Measurements from ENCODE around the gene WAS.
A peak's percentile ranks its signal among the peaks of the same experiment; 100 is the strongest.
"Not testable (repeated sequence)": the region's sequence is repeated elsewhere in the genome, so short reads cannot be mapped to it uniquely, and the experiment has no call there.

Gene WAS

GRCh38 chrX:48683411-48683982, at the start of gene WAS:
Gene WAS, plus strand, starts transcription at chrX:48683799. Its CDS starts 55 bp downstream, at chrX:48683854.
- DNase-seq = peak; percentile 61

GRCh38 chrX:48636301-48636700, 47.3 kb upstream of the WAS start:
- DNase-seq = no peak

DNA sequence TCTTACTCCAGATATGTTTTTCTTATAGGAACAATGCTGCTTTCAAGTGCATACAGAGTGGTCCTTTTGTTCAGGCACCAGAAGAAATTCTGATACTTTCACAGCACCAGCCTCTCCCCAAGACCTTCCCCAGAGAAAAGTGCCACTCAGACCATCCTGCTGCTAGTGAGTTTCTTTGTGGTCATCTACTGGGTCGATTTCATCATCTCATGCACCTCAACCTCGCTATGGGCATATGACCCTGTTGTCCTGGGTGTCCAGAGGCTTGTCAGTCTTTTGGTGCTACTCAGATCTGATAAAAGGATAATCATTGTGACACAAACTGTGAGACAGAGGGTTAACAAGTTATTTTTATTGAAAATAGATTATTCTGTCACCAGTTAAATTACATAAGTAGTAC, 46.8 kb upstream of the WAS start:
- no peak for DNase-seq

DNA sequence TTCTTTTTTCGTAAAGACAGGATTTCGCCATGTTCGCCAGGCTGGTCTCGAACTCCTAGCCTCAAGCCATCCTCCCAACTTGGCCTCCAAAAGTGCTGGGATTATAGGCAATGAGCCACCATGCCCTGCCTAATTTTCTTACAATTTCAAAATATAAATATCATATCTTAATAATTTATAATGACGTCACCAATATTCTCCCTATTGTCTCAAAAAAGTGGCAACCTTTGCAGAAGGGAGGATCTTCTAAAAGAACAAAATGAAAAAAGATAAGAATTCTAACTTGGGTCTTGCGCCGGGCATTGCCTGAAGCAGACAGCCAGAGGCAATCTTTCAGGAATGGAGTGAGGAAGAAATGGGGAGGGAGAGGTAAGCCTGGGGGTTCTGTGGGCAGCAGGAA, 37.9 kb upstream of the WAS start:
- DNase-seq = no peak

- peak; percentile 55 for DNase-seq
These were observed 35.3 kb upstream of the WAS start for GRCh38 chrX:48648336-48648751.

- DNase-seq = no peak
These were observed 34.5 kb upstream of the WAS start for GRCh38 chrX:48649102-48649501.

DNA sequence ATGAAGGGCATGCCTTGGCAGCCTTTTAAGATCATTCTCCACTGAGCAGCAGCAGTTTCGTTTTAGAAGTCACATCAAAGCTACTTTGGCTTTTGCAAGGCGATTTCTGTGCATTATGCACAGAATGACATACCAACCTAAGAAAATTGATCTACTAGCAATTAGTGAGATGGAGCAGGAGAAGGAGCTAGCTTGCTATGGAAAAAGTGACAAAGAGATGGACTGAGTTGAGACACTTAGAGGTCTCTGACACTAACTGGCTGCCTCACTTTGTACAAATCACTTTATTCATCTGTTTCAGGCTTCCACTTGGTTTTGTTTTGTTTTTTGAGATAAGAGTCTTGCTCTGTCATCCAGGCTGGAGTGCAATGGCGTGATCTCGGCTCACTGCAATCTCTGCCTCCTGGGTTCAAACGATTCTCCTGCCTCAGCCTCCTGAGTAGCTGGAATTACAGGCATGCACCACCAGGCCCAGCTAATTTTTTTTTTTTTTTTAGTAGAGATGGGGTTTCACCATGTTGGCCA, 31.5 kb upstream of the WAS start:
- not testable (repeated sequence) for DNase-seq

DNA sequence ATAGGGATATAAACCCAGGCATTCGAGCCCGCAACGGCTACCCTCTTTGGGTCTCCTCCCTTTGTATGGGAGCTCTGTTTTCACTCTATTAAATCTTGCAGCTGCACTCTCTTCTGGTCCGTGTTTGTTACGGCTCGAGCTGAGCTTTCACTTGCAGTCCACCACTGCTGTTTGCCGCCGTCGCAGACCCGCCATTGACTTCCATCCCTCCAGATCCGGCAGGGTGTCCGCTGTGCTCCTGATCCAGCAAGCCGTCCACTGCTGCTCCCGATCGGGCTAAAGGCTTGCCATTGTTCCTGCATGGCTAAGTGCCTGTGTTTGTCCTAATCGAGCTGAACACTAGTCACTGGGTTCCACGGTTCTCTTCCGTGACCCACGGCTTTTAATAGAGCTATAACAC, 28.9 kb upstream of the WAS start:
- DNase-seq = not testable (repeated sequence)

GRCh38 chrX:48659686-48660085, 23.9 kb upstream of the WAS start:
- DNase-seq = not testable (repeated sequence)

GRCh38 chrX:48663241-48663640, 20.4 kb upstream of the WAS start:
- no peak for DNase-seq

- no peak for DNase-seq
These were observed 19.4 kb upstream of the WAS start for GRCh38 chrX:48664156-48664555.

GRCh38 chrX:48665991-48666390, 17.6 kb upstream of the WAS start:
- DNase-seq = no peak

GRCh38 chrX:48666649-48667048, 16.9 kb upstream of the WAS start:
- DNase-seq = no peak

GRCh38 chrX:48667509-48667908, 16.1 kb upstream of the WAS start:
- DNase-seq = no peak

DNA sequence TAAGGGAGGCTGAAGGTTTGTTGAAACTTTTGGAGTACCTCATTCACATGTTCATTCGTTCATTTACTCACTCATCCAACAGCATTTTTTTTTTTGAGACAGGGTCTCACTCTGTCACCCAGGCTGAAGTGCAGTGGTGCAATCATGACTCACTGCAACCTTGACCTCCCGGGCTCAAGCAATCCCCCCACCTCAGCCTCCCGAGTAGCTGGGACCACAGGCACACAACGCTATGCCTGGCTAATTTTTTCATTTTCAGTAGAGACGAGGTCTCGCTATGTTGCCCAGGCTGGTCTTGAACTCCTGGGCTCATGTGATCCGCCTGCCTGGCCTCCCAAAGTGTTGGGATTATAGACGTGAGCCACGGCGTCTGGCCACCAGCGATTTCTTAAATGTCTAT, 15.4 kb upstream of the WAS start:
- DNase-seq = not testable (repeated sequence)

- DNase-seq = peak; percentile 91
These were observed 7.3 kb upstream of the WAS start for GRCh38 chrX:48676106-48676892.

GRCh38 chrX:48676893-48677270, 6.7 kb upstream of the WAS start:
- peak; percentile 27 for DNase-seq

- DNase-seq = no peak
These were observed 6.1 kb upstream of the WAS start for GRCh38 chrX:48677516-48677915.

DNA sequence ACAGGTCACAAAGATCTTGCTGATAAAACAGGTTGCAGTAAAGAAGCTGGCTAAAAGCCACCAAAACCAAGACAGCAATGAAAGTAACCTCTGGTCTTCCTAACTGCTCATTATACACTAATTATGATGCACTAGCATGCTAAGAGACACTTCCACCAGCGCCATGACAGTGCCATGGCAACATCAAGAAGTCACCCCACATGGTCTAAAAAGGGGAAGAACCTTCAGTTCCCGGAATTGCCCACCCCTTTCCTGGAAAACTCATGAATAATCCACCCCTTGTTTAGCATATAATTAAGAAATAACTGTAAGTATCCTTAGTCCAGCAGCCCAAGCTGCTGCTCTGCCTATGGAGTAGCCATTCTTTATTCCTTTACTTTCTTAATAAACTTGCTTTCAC, 3.1 kb upstream of the WAS start:
- not testable (repeated sequence) for DNase-seq

DNA sequence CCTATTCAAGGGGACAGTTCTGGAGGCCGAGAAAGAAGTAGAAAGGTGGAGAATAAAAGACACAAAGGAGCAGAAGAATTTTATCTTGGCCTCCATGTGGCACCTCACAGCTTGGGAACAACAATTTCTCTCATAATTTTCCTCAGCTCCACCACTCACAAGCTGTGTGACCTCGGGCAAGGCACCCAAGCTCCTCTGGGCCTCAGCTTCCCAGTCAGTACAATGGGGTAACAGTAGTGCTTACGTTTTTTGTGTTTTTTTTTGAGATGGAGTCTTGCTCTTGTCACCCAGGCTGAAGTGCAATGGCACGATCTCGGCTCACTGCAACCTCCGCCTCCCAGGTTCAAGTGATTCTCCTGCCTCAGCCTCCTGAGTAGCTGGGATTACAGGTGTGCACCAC, 2.7 kb upstream of the WAS start:
- DNase-seq = not testable (repeated sequence)

GRCh38 chrX:48681539-48682183, 1.9 kb upstream of the WAS start:
- DNase-seq = no peak

GRCh38 chrX:48682795-48683194, 804 bp upstream of the WAS start:
- not testable (repeated sequence) for DNase-seq

- DNase-seq = no peak
These were observed 535 bp downstream of the WAS start for GRCh38 chrX:48684134-48684533.

GRCh38 chrX:48685416-48685815, 1.8 kb downstream of the WAS start:
- no peak for DNase-seq
